Stimulated activated CD4-positive, alpha-beta T cell treated with anti-CD3 and anti-CD28 coated beads, Interleukin-12 subunit alpha, Interleukin-12 subunit beta, amount 100 ng/mL, for 24 hours (primary cell): ENCODE data around the gene ZNF831.

Experiments used
- DNase-seq, 2 experiments: peaks; one replicate each; pipeline ENCODE4 v3.0.0-alpha.2; 2020; ENCODE audit warnings: low read depth in 2 of 2

The ZNF831 gene

DNA sequence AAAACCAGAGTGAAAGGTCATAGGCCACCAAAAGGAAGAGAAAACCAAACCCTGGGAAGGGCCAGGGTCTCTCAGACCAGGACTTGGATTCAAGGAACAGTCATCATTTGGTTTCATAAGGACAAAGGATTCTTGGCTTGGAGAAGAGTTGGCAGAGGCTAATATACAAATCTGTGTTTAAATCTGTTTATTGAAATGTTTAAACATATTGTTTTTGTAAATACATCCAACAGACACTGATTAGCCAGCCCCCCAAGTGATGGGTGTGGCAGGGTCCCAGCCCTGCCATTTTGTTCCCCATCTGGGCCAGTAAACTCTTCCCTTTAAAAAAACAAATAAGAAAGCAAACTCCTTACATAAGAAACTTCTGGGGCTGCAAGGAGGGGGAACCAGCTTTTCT, 6.1 kb upstream of the ZNF831 start:
- no peak for DNase-seq

DNA sequence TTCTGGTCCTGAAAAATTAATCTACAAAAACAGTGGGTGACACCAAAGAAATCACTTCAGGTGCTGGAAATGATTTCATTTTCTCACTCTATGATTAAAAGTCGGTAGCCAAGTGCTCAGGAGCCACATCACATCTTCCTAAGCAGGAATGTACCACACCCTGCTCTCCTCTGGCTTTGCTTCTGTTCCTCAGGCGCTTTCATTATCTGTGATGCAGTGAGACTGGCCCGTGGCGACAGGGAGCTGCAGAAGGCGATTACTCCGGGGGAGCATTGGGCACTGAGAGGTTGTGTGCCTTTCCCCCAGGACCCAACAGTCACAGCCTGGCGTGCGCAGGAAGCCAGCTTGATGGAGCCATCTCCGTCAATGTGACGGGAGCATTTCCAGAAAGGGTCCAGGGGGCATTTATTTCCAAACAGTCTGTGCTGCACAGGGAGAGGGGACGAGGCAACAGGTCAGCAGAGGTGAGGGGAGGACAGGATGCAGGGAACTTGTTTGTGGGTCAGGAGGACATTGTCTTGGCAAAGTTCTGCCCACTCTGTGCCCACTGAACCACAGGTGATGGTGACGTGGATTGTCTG, 5.6 kb upstream of the ZNF831 start:
- DNase-seq, result no peak

DNA sequence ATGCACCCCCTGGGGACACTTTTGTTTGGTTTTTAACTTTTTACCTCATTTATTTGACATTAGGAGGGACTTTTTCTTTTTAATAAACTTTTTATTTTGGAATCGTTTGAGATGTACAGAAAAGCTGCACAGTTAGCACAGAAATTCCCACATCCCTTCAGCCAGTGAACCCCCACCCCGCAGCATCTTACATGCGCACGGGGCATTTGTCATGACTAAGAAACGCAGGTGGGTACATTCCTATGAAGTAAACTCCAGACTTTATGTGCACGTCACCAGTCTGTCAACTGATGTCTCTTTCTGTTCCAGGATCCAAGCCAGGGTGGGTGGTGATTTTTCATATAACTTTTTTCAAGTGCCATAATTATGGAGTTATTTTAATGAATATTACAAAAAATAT, 4.9 kb upstream of the ZNF831 start:
- no peak for DNase-seq

DNA sequence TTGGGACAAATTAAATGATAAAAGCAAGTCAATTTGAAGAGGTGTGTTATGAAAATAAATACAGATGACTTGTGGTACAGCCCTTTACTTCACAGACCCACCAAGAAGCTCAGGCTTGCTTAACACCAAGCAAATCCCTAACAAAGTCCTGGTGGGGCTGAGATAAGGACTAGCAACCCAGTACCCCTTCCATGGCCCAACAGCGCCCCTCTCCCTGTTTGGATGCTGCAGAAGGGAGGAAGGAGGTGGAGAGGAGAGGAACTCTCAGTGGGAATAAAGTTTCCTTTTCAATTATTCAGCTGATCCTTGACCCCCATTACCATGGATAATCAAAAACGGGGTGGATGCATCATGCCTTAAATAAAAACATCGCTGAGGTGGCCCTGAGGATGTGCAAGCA, 4.5 kb upstream of the ZNF831 start:
- no peak for DNase-seq

GRCh38 chr20:59159493-59160376, 3.9 kb upstream of the ZNF831 start:
- DNase-seq, result no peak

DNA sequence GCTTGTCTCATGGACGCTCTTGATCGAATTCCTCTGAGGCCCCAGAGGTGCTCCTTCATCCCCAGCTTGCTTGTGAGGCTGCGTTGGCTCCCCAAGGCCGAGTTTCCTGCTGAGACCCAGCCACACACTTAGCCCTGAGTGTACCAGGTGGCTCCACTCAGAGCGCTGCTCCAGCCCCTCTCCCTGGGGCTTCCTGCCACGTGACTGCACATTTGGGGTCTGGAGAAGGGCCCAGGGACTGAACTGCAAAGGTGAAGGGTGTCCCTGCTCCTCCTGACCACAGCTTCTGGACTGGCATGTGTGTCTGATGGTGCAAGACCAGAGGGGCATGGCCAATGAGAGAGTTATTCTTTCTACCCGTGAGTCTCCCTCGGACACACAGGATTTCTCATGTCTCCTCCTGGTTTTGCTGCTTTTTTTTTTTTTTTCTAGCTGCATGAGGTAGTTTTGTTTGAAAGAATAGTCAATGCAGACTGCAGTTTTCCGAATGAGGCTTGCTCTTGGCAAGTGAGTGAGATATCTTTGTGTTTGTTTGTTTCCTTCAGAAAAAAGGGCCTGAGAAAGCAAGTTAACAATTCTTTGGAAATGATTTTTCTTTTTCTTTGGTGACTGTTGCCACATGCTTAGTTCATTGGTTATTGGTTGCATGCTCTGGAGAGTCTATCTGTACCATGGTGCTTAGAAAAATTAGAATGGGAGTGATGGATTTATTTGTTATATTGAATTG, 3.1 kb upstream of the ZNF831 start:
- DNase-seq, result no peak

DNA sequence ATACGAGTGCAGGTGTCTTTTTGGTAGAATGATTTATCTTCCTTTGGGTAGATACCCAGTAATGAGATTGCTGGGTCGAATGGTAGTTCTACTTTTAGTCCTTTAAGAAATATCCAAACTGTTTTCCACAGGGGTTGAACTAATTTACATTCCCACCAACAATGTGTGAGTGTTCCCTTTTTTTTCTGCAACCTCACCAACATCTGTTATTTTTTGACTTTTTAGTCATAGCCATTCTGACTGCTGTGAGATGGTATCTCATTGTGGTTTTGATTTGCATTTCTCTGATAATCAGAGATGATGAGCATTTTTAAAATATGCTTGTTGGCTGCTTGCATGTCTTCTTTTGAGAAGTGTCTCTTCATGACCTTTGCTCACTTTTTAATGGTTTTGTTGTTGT, 1.9 kb upstream of the ZNF831 start:
- no peak for DNase-seq

GRCh38 chr20:59164686-59165391, 1.2 kb downstream of the ZNF831 start:
- DNase-seq, result no peak

- no peak for DNase-seq
Observed at GRCh38 chr20:59165396-59165795, 1.8 kb downstream of the ZNF831 start.

DNA sequence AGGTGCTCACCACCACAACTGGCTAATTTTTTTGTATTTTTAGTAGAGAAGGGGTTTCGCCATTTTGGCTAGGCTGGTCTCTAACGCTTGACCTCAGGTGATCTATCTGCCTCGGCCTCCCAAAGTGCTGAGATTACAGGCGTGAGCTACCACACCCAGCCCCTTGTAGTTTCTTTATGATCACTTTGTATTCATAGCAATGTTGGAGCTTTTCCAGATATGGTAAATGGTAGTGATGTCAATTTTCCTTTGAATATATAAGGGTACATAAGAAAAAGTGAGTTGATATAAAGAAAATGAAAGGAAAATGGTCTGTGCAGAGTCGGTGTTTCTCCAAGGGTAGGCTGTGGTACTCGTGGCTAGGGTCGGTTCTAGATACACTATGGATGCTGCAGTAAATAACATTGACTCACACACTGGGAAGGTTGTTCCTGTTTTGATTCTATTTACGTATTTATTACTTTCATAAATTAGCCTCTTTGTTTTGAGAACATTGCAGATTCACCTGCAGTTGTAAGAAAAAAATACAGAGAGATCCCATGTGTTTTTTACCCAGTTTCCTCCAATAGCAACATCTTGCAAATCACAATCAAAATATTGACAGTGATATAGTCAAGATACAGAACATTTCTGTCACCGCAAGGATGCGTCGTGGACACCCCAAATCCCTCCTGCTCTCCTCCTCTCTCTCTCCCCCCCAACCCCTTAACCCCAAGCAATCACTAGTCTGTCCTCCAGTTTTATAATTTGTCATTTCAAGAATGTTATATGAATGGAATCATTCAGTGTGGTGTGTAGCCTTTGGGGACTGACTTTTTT, 2.5 kb downstream of the ZNF831 start:
- no peak for DNase-seq

DNA sequence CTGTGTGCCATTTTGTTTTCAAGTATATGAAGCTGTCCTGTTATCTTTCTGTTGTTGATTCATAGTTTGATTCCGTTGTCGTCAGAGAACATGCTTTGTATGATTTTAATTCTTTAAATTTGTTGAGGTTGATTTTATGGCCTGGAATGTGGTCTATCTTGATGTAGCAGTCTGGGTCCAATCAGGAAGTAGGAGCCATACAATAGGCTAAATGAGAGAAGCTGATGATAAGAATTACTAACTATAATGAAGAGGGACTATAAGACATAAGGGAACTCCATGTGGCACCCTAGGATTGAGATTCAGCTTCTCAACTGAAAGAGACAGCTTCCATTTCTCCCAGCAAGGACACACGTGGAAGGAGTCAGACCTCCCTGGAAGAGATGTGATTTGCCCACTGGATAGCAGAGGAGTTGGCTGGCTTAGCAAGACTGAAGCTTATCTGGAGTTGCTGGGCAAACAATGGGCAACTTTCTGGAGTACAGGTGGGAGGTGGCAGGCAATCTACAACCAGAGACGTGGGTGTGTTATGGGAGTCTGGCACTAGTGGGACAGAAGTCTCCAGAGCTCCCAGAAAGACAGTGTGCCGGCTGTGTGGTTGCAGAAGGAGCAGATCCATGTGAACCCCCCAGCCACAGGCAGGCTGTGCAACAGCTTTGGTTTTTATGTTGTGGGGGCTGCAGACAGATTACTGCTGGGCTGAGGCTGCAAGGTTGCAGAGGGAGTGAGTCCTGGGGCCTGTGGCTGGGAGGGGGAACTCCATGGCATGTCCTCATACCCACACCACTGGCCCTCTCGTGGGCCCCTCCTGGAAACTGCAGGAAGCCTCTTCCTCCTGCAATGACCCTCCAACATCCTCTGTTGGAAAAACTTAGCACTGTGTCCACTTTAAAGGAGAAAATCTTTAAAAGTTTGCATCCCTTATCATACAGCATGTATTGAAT, 7.1 kb downstream of the ZNF831 start:
- no peak for DNase-seq

DNA sequence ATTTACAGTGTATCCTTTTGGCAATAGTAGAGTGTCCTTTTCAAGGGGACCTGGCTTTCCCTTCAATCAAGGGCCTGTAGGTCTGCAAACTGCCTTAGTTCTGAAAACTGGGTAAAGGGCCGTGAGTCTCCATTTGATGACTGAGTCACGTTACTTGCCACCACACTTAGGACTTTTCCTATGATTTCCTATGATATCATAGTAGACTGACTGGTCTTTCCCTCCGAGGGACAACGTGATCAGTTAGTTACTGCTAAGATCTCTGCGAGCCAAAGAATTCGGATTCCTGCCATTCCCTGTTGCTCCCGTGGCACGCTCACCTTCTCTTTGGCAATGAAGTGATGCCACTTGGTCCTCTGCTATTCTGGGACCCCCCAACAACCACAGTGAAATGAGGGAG, 8.4 kb downstream of the ZNF831 start:
- DNase-seq, result no peak

- no peak for DNase-seq
Observed at GRCh38 chr20:59173938-59174491, 10.4 kb downstream of the ZNF831 start.

GRCh38 chr20:59175002-59175401, 11.4 kb downstream of the ZNF831 start:
- no peak for DNase-seq

- DNase-seq, result no peak
Observed at GRCh38 chr20:59175861-59176260, 12.2 kb downstream of the ZNF831 start.

DNA sequence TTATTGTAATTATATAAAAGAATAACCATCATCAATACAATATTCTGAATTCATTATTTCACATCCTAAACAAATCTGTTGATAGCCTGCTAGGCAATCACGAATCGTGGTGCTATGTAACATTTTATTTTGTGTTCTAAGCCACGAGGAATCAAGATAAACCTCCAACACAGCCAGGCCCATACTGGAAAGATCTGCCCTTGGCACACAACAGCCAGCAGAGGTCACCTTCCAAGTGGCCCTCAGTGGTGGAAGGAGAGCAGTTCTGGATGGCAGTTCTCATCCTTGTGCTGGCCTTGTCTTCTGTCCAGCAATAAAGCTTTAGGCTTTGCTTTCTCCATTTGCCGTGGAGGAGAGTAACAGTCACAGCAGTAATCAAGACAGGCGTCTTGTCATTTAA, 13.2 kb downstream of the ZNF831 start:
- no peak for DNase-seq

GRCh38 chr20:59177266-59178250, 13.9 kb downstream of the ZNF831 start:
- DNase-seq, result peak in 1 of 2 experiments; percentile 25

DNA sequence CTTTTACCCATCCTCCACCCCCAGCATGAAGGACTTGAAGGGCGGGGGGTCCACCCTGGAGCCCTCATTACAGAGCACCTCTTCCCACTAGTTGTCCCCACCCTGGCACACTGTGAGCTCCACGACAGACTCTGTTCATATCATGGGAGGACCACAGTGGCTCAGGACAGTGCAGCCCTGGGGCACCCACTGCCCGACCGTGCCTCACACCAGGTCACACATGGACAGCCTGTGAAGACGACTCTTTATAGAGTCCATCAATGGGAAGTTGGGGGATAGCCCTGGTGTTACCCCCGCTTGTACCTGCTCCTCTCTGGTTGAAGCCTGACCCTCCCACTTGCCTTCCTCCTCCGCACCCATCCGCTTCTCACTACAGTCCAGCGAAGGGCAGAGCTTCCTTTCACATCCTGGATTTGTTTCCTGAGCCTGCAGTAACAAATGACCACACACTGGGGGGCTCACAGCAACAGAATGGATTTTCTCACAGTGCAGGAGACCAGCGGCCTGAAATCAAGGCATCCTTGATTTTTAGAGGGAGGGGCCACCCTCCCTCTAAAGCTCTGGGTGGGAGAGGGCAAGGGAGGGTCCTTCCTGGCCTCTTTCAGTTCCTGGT, 15.5 kb downstream of the ZNF831 start:
- DNase-seq, result no peak
